Esophagus muscularis mucosa (tissue), 4 donors: ENCODE data around the gene DPEP1.

Source experiments
- CTCF ChIP-seq, 3 experiments: fragments of 200-600 bp in 2 of 3; fragments of 450-650 bp in 1 of 3; sonication (generic) in 2 of 3; IDR thresholded peaks; one replicate each; pipeline ENCODE4 v1.5.1; 2017 to 2019; ENCODE audit warnings: antibody characterized with exemption in 3 of 3, mild to moderate bottlenecking in 2 of 3, moderate library complexity in 1 of 3
- EP300 ChIP-seq: sonication (generic); formaldehyde crosslinking; IDR thresholded peaks from one replicate; pipeline ENCODE4 v1.6.1; 2017; ENCODE audit warnings: antibody characterized with exemption
- POLR2A ChIP-seq: fragments of 450-650 bp; IDR thresholded peaks from one replicate; pipeline ENCODE4 v1.6.1; 2017; ENCODE audit warnings: antibody characterized with exemption, moderate library complexity, mild to moderate bottlenecking, low read depth
- POLR2AphosphoS5 ChIP-seq, 2 donors: sonication (generic); formaldehyde crosslinking; IDR thresholded peaks; one replicate each; pipeline ENCODE4 v1.6.1; 2017; ENCODE audit warnings: antibody characterized with exemption in 2 of 2

GRCh38 chr16:89586853-89587252, 26.6 kb upstream of the DPEP1 start:
- TF ChIP-seq CTCF (IDR thresholded peaks at IDR 0.05) (no peak), POLR2A (no peak), POLR2AphosphoS5 (IDR thresholded peaks at IDR 0.05) (no peak), EP300 (no peak)
